Sigmoid colon (tissue), 3 donors: ENCODE measurements around the gene LETM1.

Experiments
- CTCF ChIP-seq, 4 experiments: fragments of 450-650 bp in 3 of 4; fragments of 200-600 bp in 1 of 4; IDR thresholded peaks; one replicate each; pipeline ENCODE4 v1.5.1; 2016 to 2019; ENCODE audit warnings: antibody characterized with exemption in 4 of 4, mild to moderate bottlenecking in 3 of 4, moderate library complexity in 2 of 4
- POLR2A ChIP-seq, 2 donors: fragments of 450-650 bp; IDR thresholded peaks; one replicate each; pipeline ENCODE4 v1.6.1; 2016; ENCODE audit warnings: antibody characterized with exemption in 2 of 2, mild to moderate bottlenecking in 2 of 2, moderate library complexity in 2 of 2

GRCh38 chr4:1785592-1785991, 70.4 kb downstream of the LETM1 start:
- TF ChIP-seq CTCF (IDR thresholded peaks at IDR 0.05) (no peak), POLR2A (IDR thresholded peaks at IDR 0.05) (no peak)
